ENCODE data around the gene STYX. TPM values are rescaled to one million over a fixed set of nuclear protein-coding genes. Genes with fewer than 3 reads are reported as not detected.
A peak's percentile ranks its signal among the peaks of the same experiment; 100 is the strongest.
"Not testable (repeated sequence)": the region's sequence is repeated elsewhere in the genome, so short reads cannot be mapped to it uniquely, and the experiment has no call there.

STYX gene
- total RNA-seq, 1 donor = 25.2 TPM

- no peaks in the 10 kb centered on the region for H3K9me3 ChIP-seq (ENCODE audit: low read depth, low read length)
Measured at GRCh38 chr14:52748647-52749292, 18.8 kb downstream of the STYX start.

GRCh38 chr14:52755607-52756316 is 25.8 kb downstream of the STYX start:
- Histone ChIP-seq H3K4me1 (ENCODE audit: insufficient read depth, low read length) (no peaks in the 10 kb centered on the region), H3K4me3 (ENCODE audit: low read length) (no peak overlapping the region), H3K9me3 (ENCODE audit: low read depth, low read length) (no peaks in the 10 kb centered on the region), H3K27me3 (ENCODE audit: insufficient read depth, low read length) (no peaks in the 10 kb centered on the region)

More at GRCh38 chr14:52748647-52749292, 18.8 kb downstream of the STYX start:
- H3K4me3 ChIP-seq (ENCODE audit: low read length) = no peak overlapping the region
- peaks cover 3% of the 10 kb centered on the region for H3K4me1 ChIP-seq (ENCODE audit: insufficient read depth, low read length)
- H3K27me3 ChIP-seq (ENCODE audit: insufficient read depth, low read length) = no peaks in the 10 kb centered on the region

GRCh38 chr14:52759145-52759544 is 29.2 kb downstream of the STYX start:
- Histone ChIP-seq H3K4me3 (ENCODE audit: low read length) (no peak overlapping the region), H3K9me3 (ENCODE audit: low read depth, low read length) (no peaks in the 10 kb centered on the region), H3K27me3 (ENCODE audit: insufficient read depth, low read length) (no peaks in the 10 kb centered on the region), H3K4me1 (ENCODE audit: insufficient read depth, low read length) (peaks cover 4% of the 10 kb centered on the region)

GRCh38 chr14:52762923-52763322 is 33.0 kb downstream of the STYX start:
- not testable (repeated sequence) for H3K4me1 ChIP-seq (ENCODE audit: insufficient read depth, low read length); H3K9me3 ChIP-seq (ENCODE audit: low read depth, low read length); H3K27me3 ChIP-seq (ENCODE audit: insufficient read depth, low read length); H3K4me3 ChIP-seq (ENCODE audit: low read length)

- no peaks in the 10 kb centered on the region for H3K27me3 ChIP-seq (ENCODE audit: insufficient read depth, low read length)
- no peak overlapping the region for H3K4me3 ChIP-seq (ENCODE audit: low read length)
- H3K9me3 ChIP-seq (ENCODE audit: low read depth, low read length) = no peaks in the 10 kb centered on the region
- peaks cover 4% of the 10 kb centered on the region for H3K4me1 ChIP-seq (ENCODE audit: insufficient read depth, low read length)
Measured at GRCh38 chr14:52767058-52767833, 37.3 kb downstream of the STYX start.

- Histone ChIP-seq H3K4me3 (ENCODE audit: low read length) (no peak overlapping the region), H3K4me1 (ENCODE audit: insufficient read depth, low read length) (no peaks in the 10 kb centered on the region), H3K27me3 (ENCODE audit: insufficient read depth, low read length) (no peaks in the 10 kb centered on the region)
Measured at GRCh38 chr14:52769887-52770286, 39.9 kb downstream of the STYX start.

GRCh38 chr14:52776816-52777215 is 46.9 kb downstream of the STYX start:
- H3K4me1 ChIP-seq (ENCODE audit: insufficient read depth, low read length) = no peaks in the 10 kb centered on the region
- H3K9me3 ChIP-seq (ENCODE audit: low read depth, low read length) = no peaks in the 10 kb centered on the region
- H3K27me3 ChIP-seq (ENCODE audit: insufficient read depth, low read length) = no peaks in the 10 kb centered on the region
- no peak overlapping the region for H3K4me3 ChIP-seq (ENCODE audit: low read length)

More at GRCh38 chr14:52769887-52770286, 39.9 kb downstream of the STYX start:
- no peaks in the 10 kb centered on the region for H3K9me3 ChIP-seq (ENCODE audit: low read depth, low read length)

GRCh38 chr14:52778702-52779101 is 48.7 kb downstream of the STYX start:
- no peaks in the 10 kb centered on the region for H3K4me1 ChIP-seq (ENCODE audit: insufficient read depth, low read length)
- no peaks in the 10 kb centered on the region for H3K27me3 ChIP-seq (ENCODE audit: insufficient read depth, low read length)
- H3K9me3 ChIP-seq (ENCODE audit: low read depth, low read length) = no peaks in the 10 kb centered on the region
- no peak overlapping the region for H3K4me3 ChIP-seq (ENCODE audit: low read length)

GRCh38 chr14:52780893-52781292 is 50.9 kb downstream of the STYX start:
- H3K4me1 ChIP-seq (ENCODE audit: insufficient read depth, low read length) = no peaks in the 10 kb centered on the region
- no peaks in the 10 kb centered on the region for H3K9me3 ChIP-seq (ENCODE audit: low read depth, low read length)
- H3K4me3 ChIP-seq (ENCODE audit: low read length) = no peak overlapping the region
- no peaks in the 10 kb centered on the region for H3K27me3 ChIP-seq (ENCODE audit: insufficient read depth, low read length)

GRCh38 chr14:52781629-52782028 is 51.7 kb downstream of the STYX start:
- H3K9me3 ChIP-seq (ENCODE audit: low read depth, low read length) = no peaks in the 10 kb centered on the region
- H3K4me1 ChIP-seq (ENCODE audit: insufficient read depth, low read length) = no peaks in the 10 kb centered on the region
- H3K27me3 ChIP-seq (ENCODE audit: insufficient read depth, low read length) = no peaks in the 10 kb centered on the region
- no peak overlapping the region for H3K4me3 ChIP-seq (ENCODE audit: low read length)

GRCh38 chr14:52783206-52783605 is 53.2 kb downstream of the STYX start:
- H3K4me1 ChIP-seq (ENCODE audit: insufficient read depth, low read length) = no peaks in the 10 kb centered on the region
- H3K27me3 ChIP-seq (ENCODE audit: insufficient read depth, low read length) = no peaks in the 10 kb centered on the region
- no peaks in the 10 kb centered on the region for H3K9me3 ChIP-seq (ENCODE audit: low read depth, low read length)
- no peak overlapping the region for H3K4me3 ChIP-seq (ENCODE audit: low read length)

GRCh38 chr14:52786887-52787286 is 56.9 kb downstream of the STYX start:
- Histone ChIP-seq H3K9me3 (ENCODE audit: low read depth, low read length) (no peaks in the 10 kb centered on the region), H3K4me1 (ENCODE audit: insufficient read depth, low read length) (peaks cover 15% of the 10 kb centered on the region), H3K4me3 (ENCODE audit: low read length) (no peak overlapping the region), H3K27me3 (ENCODE audit: insufficient read depth, low read length) (no peaks in the 10 kb centered on the region)

- Histone ChIP-seq H3K27me3 (ENCODE audit: insufficient read depth, low read length) (no peaks in the 10 kb centered on the region), H3K4me1 (ENCODE audit: insufficient read depth, low read length) (peaks cover 19% of the 10 kb centered on the region), H3K9me3 (ENCODE audit: low read depth, low read length) (no peaks in the 10 kb centered on the region), H3K4me3 (ENCODE audit: low read length) (no peak overlapping the region)
Measured at GRCh38 chr14:52789118-52789517, 59.2 kb downstream of the STYX start.

- no peaks in the 10 kb centered on the region for H3K27me3 ChIP-seq (ENCODE audit: insufficient read depth, low read length)
- no peaks in the 10 kb centered on the region for H3K9me3 ChIP-seq (ENCODE audit: low read depth, low read length)
- peak overlapping the region; percentile 66 for H3K4me3 ChIP-seq (ENCODE audit: low read length)
- H3K4me1 ChIP-seq (ENCODE audit: insufficient read depth, low read length) = peaks cover 19% of the 10 kb centered on the region
Measured at GRCh38 chr14:52790011-52790755, 60.2 kb downstream of the STYX start.

- peak overlapping the region; percentile 66 for H3K4me3 ChIP-seq (ENCODE audit: low read length)
- peaks cover 19% of the 10 kb centered on the region for H3K4me1 ChIP-seq (ENCODE audit: insufficient read depth, low read length)
- no peaks in the 10 kb centered on the region for H3K27me3 ChIP-seq (ENCODE audit: insufficient read depth, low read length)
- no peaks in the 10 kb centered on the region for H3K9me3 ChIP-seq (ENCODE audit: low read depth, low read length)
Measured at GRCh38 chr14:52790756-52791222, 60.8 kb downstream of the STYX start.

All from mononuclear cell (primary cell).